Osteocyte (in vitro differentiated cells): ENCODE data around the gene ADIG. TPM values are rescaled to one million over a fixed set of nuclear protein-coding genes. Genes with fewer than 3 reads are reported as not detected.

Source experiments
- DNase-seq: peaks from one replicate; pipeline ENCODE4 v3.0.0; 2021; ENCODE audit warnings: mixed read lengths; ENCODE audit not compliant: unreplicated experiment; ENCODE audit errors: extremely low spot score
- H3K27ac Mint-ChIP-seq: one replicate; pipeline ENCODE4 v1.8.0; 2021; ENCODE audit warnings: mild to moderate bottlenecking, mixed read lengths; ENCODE audit not compliant: unreplicated experiment
- H3K27me3 Mint-ChIP-seq: one replicate; pipeline ENCODE4 v1.8.0; 2021; ENCODE audit warnings: mixed read lengths; ENCODE audit not compliant: unreplicated experiment
- H3K36me3 Mint-ChIP-seq: one replicate; pipeline ENCODE4 v1.8.0; 2021; ENCODE audit warnings: mixed read lengths; ENCODE audit not compliant: unreplicated experiment
- H3K4me1 Mint-ChIP-seq: one replicate; pipeline ENCODE4 v1.8.0; 2021; ENCODE audit warnings: mixed read lengths; ENCODE audit not compliant: unreplicated experiment
- H3K4me3 Mint-ChIP-seq: one replicate; pipeline ENCODE4 v1.8.0; 2021; ENCODE audit warnings: mild to moderate bottlenecking, moderate library complexity, mixed read lengths; ENCODE audit not compliant: unreplicated experiment
- H3K9me3 Mint-ChIP-seq: one replicate; pipeline ENCODE4 v1.8.0; 2021; ENCODE audit warnings: mixed read lengths; ENCODE audit not compliant: unreplicated experiment
- total RNA-seq: library from RNA; stranded (reverse); gene quantifications from 2 replicates; pipeline ENCODE4 v1.2.1, GENCODE V29; 2021
- TF ChIP-seq, protein P1 (sequence below): fragments of 200-600 bp; sonication (generic); IDR thresholded peaks from 2 replicates; pipeline ENCODE4 v1.5.0; 2021; ENCODE audit warnings: antibody characterized with exemption, mild to moderate bottlenecking, moderate library complexity

The ADIG gene
- total RNA-seq, 1 donor from 2014 or later = not detected

DNA sequence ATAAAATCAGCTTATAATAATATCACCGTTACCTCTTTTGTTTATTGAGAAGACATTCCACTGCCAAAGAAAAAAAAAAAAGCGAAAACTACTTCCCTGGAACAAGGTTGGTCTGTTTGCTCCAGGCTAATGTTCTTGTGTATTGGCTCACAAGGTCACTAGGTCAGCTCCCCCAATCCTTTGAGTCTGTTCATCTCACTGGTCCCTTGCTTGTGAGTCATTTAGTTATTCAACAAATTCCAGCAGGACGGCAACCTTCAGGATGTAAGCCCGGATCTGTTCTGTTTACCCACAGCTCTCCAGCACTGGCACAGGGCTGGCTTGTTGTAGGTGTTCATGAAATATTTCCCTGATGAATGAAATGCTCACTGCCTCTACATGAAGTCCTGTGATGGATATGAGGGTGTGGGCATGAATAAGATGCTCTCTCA is 23.9 kb downstream of the ADIG start:
- H3K36me3 Mint-ChIP-seq = no peaks in the 10 kb centered on the region
- peaks cover 47% of the 10 kb centered on the region for H3K27me3 Mint-ChIP-seq
- no peak overlapping the region for H3K4me3 Mint-ChIP-seq
- no peaks in the 10 kb centered on the region for H3K9me3 Mint-ChIP-seq
- no peak for DNase-seq
- no peak overlapping the region for H3K27ac Mint-ChIP-seq
- TF ChIP-seq, protein P1, sequence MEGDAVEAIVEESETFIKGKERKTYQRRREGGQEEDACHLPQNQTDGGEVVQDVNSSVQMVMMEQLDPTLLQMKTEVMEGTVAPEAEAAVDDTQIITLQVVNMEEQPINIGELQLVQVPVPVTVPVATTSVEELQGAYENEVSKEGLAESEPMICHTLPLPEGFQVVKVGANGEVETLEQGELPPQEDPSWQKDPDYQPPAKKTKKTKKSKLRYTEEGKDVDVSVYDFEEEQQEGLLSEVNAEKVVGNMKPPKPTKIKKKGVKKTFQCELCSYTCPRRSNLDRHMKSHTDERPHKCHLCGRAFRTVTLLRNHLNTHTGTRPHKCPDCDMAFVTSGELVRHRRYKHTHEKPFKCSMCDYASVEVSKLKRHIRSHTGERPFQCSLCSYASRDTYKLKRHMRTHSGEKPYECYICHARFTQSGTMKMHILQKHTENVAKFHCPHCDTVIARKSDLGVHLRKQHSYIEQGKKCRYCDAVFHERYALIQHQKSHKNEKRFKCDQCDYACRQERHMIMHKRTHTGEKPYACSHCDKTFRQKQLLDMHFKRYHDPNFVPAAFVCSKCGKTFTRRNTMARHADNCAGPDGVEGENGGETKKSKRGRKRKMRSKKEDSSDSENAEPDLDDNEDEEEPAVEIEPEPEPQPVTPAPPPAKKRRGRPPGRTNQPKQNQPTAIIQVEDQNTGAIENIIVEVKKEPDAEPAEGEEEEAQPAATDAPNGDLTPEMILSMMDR = no peak
- peaks cover 3% of the 10 kb centered on the region for H3K4me1 Mint-ChIP-seq

DNA sequence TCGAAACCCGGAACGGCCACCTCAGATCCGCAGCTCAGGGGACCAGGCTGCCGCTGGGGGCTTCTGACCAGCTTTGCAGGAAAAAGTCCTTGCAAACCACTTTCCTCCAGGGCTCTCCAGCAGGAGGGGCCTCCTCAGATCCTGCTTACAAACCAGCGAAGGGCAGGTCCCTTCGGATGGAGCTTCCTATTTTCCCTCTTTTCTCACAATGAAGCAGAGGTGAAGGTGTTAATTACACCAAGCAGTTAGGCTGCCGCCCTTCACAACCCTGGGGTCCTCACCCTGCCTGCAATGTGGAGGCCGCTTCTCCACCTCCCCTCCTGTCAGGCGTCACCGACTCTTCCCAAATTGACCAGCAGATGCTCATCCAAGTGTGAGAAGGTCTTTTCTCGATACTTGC is 26.4 kb downstream of the ADIG start:
- Mint-ChIP-seq H3K4me3 (no peak overlapping the region), H3K27ac (no peak overlapping the region), H3K4me1 (peaks cover 3% of the 10 kb centered on the region), H3K27me3 (peaks cover 45% of the 10 kb centered on the region), H3K9me3 (no peaks in the 10 kb centered on the region), H3K36me3 (no peaks in the 10 kb centered on the region)
- TF ChIP-seq, protein P1 = no peak
- no peak for DNase-seq

DNA sequence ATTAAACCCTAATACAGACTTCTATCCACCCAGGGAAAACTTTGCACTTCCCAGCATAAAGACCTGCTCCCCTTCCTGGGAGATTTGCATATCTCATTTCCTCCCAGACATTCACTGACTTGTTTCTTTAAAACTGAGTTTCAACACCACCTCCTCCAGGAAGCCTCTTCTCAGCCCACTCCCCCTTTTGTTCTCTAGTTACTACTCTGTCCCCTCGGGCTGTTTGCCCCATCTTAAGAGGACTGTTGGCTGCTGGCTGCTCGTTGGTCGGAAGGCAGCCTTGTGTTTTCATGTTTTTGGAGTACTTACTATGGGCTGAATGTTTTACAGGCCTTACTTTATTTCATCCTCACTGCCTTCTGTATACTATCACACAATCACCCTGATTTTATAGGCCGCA is 27.2 kb downstream of the ADIG start:
- Mint-ChIP-seq H3K27ac (no peak overlapping the region), H3K27me3 (peaks cover 42% of the 10 kb centered on the region), H3K4me1 (peaks cover 3% of the 10 kb centered on the region), H3K36me3 (no peaks in the 10 kb centered on the region), H3K4me3 (no peak overlapping the region), H3K9me3 (no peaks in the 10 kb centered on the region)
- TF ChIP-seq, protein P1 = no peak
- DNase-seq = no peak

DNA sequence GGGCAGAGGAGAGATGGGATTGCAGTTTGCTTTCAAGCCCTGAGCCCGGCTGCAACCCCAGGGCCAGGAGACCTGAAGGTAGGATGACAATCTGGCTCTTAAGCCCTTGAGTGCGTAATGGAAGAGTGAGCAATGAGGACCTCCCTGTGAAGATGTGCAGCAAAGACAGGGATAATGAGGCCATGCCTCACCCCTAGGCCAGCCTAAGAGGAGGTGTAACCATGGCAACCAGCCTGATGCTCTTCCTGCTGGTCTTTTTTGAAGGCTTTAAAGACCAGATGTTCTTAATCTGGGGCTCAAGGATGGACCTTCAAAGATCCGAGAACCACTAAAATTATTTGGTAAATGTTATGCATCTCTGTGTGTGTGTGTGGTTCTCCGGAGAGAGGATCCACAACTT is 28.8 kb downstream of the ADIG start:
- peaks cover 40% of the 10 kb centered on the region for H3K27me3 Mint-ChIP-seq
- H3K4me3 Mint-ChIP-seq = no peak overlapping the region
- H3K4me1 Mint-ChIP-seq = peaks cover 3% of the 10 kb centered on the region
- H3K9me3 Mint-ChIP-seq = no peaks in the 10 kb centered on the region
- no peaks in the 10 kb centered on the region for H3K36me3 Mint-ChIP-seq
- no peak overlapping the region for H3K27ac Mint-ChIP-seq
- TF ChIP-seq, protein P1 = no peak
- no peak for DNase-seq

DNA sequence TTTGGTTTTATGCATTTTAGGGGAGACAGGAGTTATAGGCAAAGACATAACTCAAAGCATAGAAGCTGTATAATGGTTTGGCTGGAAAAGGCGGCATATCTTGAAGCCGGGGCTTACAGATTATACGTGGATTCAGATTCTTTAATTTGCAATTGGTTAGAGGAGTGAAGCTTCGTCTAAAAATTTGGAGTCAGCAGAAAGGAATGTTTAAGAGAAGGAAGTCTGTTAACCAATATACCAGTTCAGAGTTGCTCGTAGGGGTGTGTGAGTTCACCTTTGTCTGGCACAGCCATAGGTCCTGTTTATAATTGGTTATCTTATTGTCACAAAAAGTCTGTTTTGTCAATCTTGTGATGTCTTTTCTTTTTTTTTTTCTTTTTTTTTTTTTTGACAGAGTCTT is 29.5 kb downstream of the ADIG start:
- H3K27ac Mint-ChIP-seq = no peak overlapping the region

More for the DNA sequence above, 29.5 kb downstream of the ADIG start:
- Mint-ChIP-seq H3K4me3 (no peak overlapping the region), H3K9me3 (no peaks in the 10 kb centered on the region), H3K36me3 (no peaks in the 10 kb centered on the region), H3K4me1 (no peaks in the 10 kb centered on the region), H3K27me3 (peaks cover 39% of the 10 kb centered on the region)
- DNase-seq = no peak
- TF ChIP-seq, protein P1 = no peak
